Effector CD4-positive, alpha-beta T cell (primary cell): ENCODE measurements around the gene KIF26B.
"Not testable (repeated sequence)": the region's sequence is repeated elsewhere in the genome, so short reads cannot be mapped to it uniquely, and the experiment has no call there.

Experiments
- DNase-seq: peaks from one replicate; pipeline ENCODE4 v3.0.0-alpha.2; 2020

Gene KIF26B

GRCh38 chr1:245717611-245718010 is 562.8 kb downstream of the KIF26B start:
- no peak for DNase-seq

GRCh38 chr1:245718123-245718522 is 563.3 kb downstream of the KIF26B start:
- no peak for DNase-seq

GRCh38 chr1:245718951-245719350 is 564.2 kb downstream of the KIF26B start:
- no peak for DNase-seq

- DNase-seq: no peak
These were observed 566.7 kb downstream of the KIF26B start for GRCh38 chr1:245721488-245721887.

GRCh38 chr1:245728035-245728434 is 573.2 kb downstream of the KIF26B start:
- DNase-seq: not testable (repeated sequence)

GRCh38 chr1:245730801-245731200 is 576.0 kb downstream of the KIF26B start:
- no peak for DNase-seq

- DNase-seq: not testable (repeated sequence)
These were observed 585.6 kb downstream of the KIF26B start for GRCh38 chr1:245740336-245740735.

GRCh38 chr1:245742896-245743295 is 588.1 kb downstream of the KIF26B start:
- DNase-seq: no peak

- DNase-seq: no peak
These were observed 593.5 kb downstream of the KIF26B start for GRCh38 chr1:245748240-245748639.

GRCh38 chr1:245748646-245749045 is 593.9 kb downstream of the KIF26B start:
- no peak for DNase-seq

GRCh38 chr1:245749053-245749452 is 594.3 kb downstream of the KIF26B start:
- DNase-seq: no peak

- no peak for DNase-seq
These were observed 595.5 kb downstream of the KIF26B start for GRCh38 chr1:245750261-245750660.

- DNase-seq: no peak
These were observed 596.3 kb downstream of the KIF26B start for GRCh38 chr1:245751116-245751515.

GRCh38 chr1:245751726-245752470 is 597.1 kb downstream of the KIF26B start:
- no peak for DNase-seq

- no peak for DNase-seq
These were observed 597.8 kb downstream of the KIF26B start for GRCh38 chr1:245752561-245752960.

GRCh38 chr1:245753807-245754206 is 599.0 kb downstream of the KIF26B start:
- DNase-seq: no peak

GRCh38 chr1:245754463-245754961 is 599.7 kb downstream of the KIF26B start:
- no peak for DNase-seq
